Mesothelial cell of epicardium (in vitro differentiated cells): Measurements from ENCODE around the gene TRAP1. TPM values are rescaled to one million over a fixed set of nuclear protein-coding genes. Genes with fewer than 3 reads are reported as not detected.

Source experiments
- DNase-seq, 2 experiments: peaks; one replicate each; pipeline ENCODE4 v3.0.0; 2021; ENCODE audit warnings: low spot score in 2 of 2; ENCODE audit not compliant: unreplicated experiment in 2 of 2
- H3K27ac Mint-ChIP-seq: 2 replicates; pipeline ENCODE4 v1.8.0; 2021; ENCODE audit warnings: mixed read lengths
- H3K27me3 Mint-ChIP-seq: 2 replicates; pipeline ENCODE4 v1.8.0; 2021; ENCODE audit warnings: low read depth, mixed read lengths
- H3K36me3 Mint-ChIP-seq: 2 replicates; pipeline ENCODE4 v1.8.0; 2021; ENCODE audit warnings: mixed read lengths
- H3K4me1 Mint-ChIP-seq: 2 replicates; pipeline ENCODE4 v1.8.0; 2021; ENCODE audit warnings: mixed read lengths
- H3K4me3 Mint-ChIP-seq: 2 replicates; pipeline ENCODE4 v1.8.0; 2021; ENCODE audit warnings: mild to moderate bottlenecking, moderate library complexity, mixed read lengths
- H3K9me3 Mint-ChIP-seq: 2 replicates; pipeline ENCODE4 v1.8.0; 2021; ENCODE audit warnings: mixed read lengths
- CTCF ChIP-seq: fragments of 200-600 bp; sonication (generic); IDR thresholded peaks from one replicate; pipeline ENCODE4 v1.5.0; 2021; ENCODE audit warnings: antibody characterized with exemption; ENCODE audit not compliant: unreplicated experiment
- total RNA-seq: library from RNA; stranded (reverse); gene quantifications from 3 replicates; pipeline ENCODE4 v1.2.1, GENCODE V29; 2021

TRAP1 gene
- total RNA-seq, result 141 to 149 TPM (median 142 TPM) in 3 replicates

GRCh38 chr16:3717235-3718018 is at the start of gene TRAP1:
TRAP1 (minus strand) TSS chr16:3717524; CDS start chr16:3717508, 16 bp downstream.
- Mint-ChIP-seq H3K9me3 (no peaks in the 10 kb centered on the region), H3K36me3 (peaks cover 2% of the 10 kb centered on the region), H3K4me3 (peak within 1 kb of the TSS; percentile 88), H3K4me1 (peaks cover 18% of the 10 kb centered on the region), H3K27me3 (no peaks in the 10 kb centered on the region), H3K27ac (peak within 1 kb of the TSS; percentile 94)
- peak; percentile 87 to 93 for DNase-seq
- no peak for TF ChIP-seq CTCF

GRCh38 chr16:3766177-3766576 is 48.9 kb upstream of the TRAP1 start:
- Mint-ChIP-seq H3K27me3 (no peaks in the 10 kb centered on the region), H3K36me3 (peaks cover 43% of the 10 kb centered on the region), H3K27ac (no peak overlapping the region), H3K4me1 (peaks cover 2% of the 10 kb centered on the region), H3K9me3 (no peaks in the 10 kb centered on the region), H3K4me3 (no peak overlapping the region)
- TF ChIP-seq CTCF, result no peak
- DNase-seq, result no peak

- Mint-ChIP-seq H3K27me3 (no peaks in the 10 kb centered on the region), H3K36me3 (peaks cover 40% of the 10 kb centered on the region), H3K4me3 (no peak overlapping the region)
Observed at GRCh38 chr16:3764409-3764808, 47.1 kb upstream of the TRAP1 start.

GRCh38 chr16:3762107-3762750 is 44.9 kb upstream of the TRAP1 start:
- no peaks in the 10 kb centered on the region for H3K27me3 Mint-ChIP-seq
- no peak for DNase-seq
- no peak overlapping the region for H3K4me3 Mint-ChIP-seq
- peak overlapping the region; percentile 25 for H3K27ac Mint-ChIP-seq
- peaks cover 37% of the 10 kb centered on the region for H3K36me3 Mint-ChIP-seq
- no peaks in the 10 kb centered on the region for H3K9me3 Mint-ChIP-seq
- TF ChIP-seq CTCF, result no peak
- no peaks in the 10 kb centered on the region for H3K4me1 Mint-ChIP-seq

More at GRCh38 chr16:3764409-3764808, 47.1 kb upstream of the TRAP1 start:
- Mint-ChIP-seq H3K27ac (no peak overlapping the region), H3K4me1 (no peaks in the 10 kb centered on the region), H3K9me3 (no peaks in the 10 kb centered on the region)
- DNase-seq, result no peak
- no peak for TF ChIP-seq CTCF

GRCh38 chr16:3761375-3762106 is 44.2 kb upstream of the TRAP1 start:
- Mint-ChIP-seq H3K36me3 (peaks cover 33% of the 10 kb centered on the region), H3K9me3 (no peaks in the 10 kb centered on the region), H3K27ac (peak overlapping the region; percentile 9)

More at GRCh38 chr16:3761375-3762106, 44.2 kb upstream of the TRAP1 start:
- H3K4me3 Mint-ChIP-seq, result no peak overlapping the region
- no peak for TF ChIP-seq CTCF
- no peaks in the 10 kb centered on the region for H3K27me3 Mint-ChIP-seq
- H3K4me1 Mint-ChIP-seq, result no peaks in the 10 kb centered on the region
- no peak for DNase-seq
